GM12878 (cell line): ENCODE data around the gene CFAP70. TPM values are rescaled to one million over a fixed set of nuclear protein-coding genes. Genes with fewer than 3 reads are reported as not detected.

Source experiments
- ATAC-seq: fragments of 200-7000 bp; cut with Tn5 transposase; 3 replicates; pipeline ENCODE4 v1.9.1; 2020; ENCODE audit warnings: mild to moderate bottlenecking, moderate library complexity
- BruUV-seq: library from RNA; stranded (reverse); fragments of 400-500 nt; replicated peaks from 2 replicates; lab custom pipeline; 2021; lab: Mats Ljungman, UMichigan
- CTCF ChIA-PET: fragments of 300-600 bp; sonication (Branson Sonifier 250); formaldehyde crosslinking; extraction: SDS; loops from one replicate; lab custom pipeline; 2021; ENCODE audit warnings: inconsistent platforms; lab: Yijun Ruan, JAX
- POLR2A ChIA-PET: fragments of 350-600 bp; formaldehyde crosslinking; extraction: SDS; loops from one replicate; lab custom pipeline; 2021; ENCODE audit warnings: inconsistent platforms; lab: Charles Lee
- RAD21 ChIA-PET: fragments of 300-600 bp; sonication (Branson Sonifier 250); formaldehyde crosslinking; loops from one replicate; lab custom pipeline; 2023; ENCODE audit warnings: antibody characterized with exemption; ENCODE audit not compliant: unreplicated experiment; lab: Charles Lee
- SMC1A ChIA-PET: fragments of 300-600 bp; sonication (Branson Sonifier 250); formaldehyde crosslinking; loops from one replicate; lab custom pipeline; 2023; ENCODE audit not compliant: unreplicated experiment, uncharacterized antibody; lab: Charles Lee
- DNase-seq: peaks from one replicate; pipeline ENCODE4 v3.0.0-alpha.2; 2011; ENCODE audit warnings: low read depth, low spot score
- FAIRE-seq: peaks from 3 replicates; lab custom pipeline; 2011; peaks lifted over from hg19 to GRCh38; lab: Jason Lieb, UNC
- H2AFZ ChIP-seq: 2 replicates; pipeline ENCODE4 v1.6.0; 2011; ENCODE audit warnings: low read depth, low read length, control low read depth; ENCODE audit not compliant: control insufficient read depth
- H3K27ac ChIP-seq: 2 replicates; pipeline ENCODE4 v1.5.1; 2011; ENCODE audit warnings: control low read depth; ENCODE audit not compliant: control insufficient read depth, insufficient read depth
- H3K27me3 ChIP-seq, 2 experiments: replicated peaks in 1 of 2; 2 replicates each; pipeline versions ENCODE4 v1.6.0 to v1.6.1; 2011; ENCODE audit warnings: low read length in 1 of 2; ENCODE audit not compliant: control insufficient read depth in 2 of 2, insufficient read depth in 2 of 2
- H3K36me3 ChIP-seq, 2 experiments: 2 replicates each; pipeline ENCODE4 v1.5.1; 2011; ENCODE audit warnings: low read length in 1 of 2; ENCODE audit not compliant: control insufficient read depth in 2 of 2, insufficient read depth in 2 of 2
- H3K4me1 ChIP-seq: 2 replicates; pipeline ENCODE4 v1.6.1; 2011; ENCODE audit warnings: mild to moderate bottlenecking, low read length, moderate library complexity, mixed read lengths; ENCODE audit not compliant: control insufficient read depth, insufficient read depth
- H3K4me2 ChIP-seq: 2 replicates; pipeline ENCODE4 v1.6.0; 2011; ENCODE audit warnings: control low read depth; ENCODE audit not compliant: control insufficient read depth, insufficient read depth
- H3K4me3 ChIP-seq: fragments of 200-600 bp; sonication (generic); 2 replicates; pipeline ENCODE4 v1.5.1; 2016
- H3K79me2 ChIP-seq: 2 replicates; pipeline ENCODE4 v1.6.0; 2011; ENCODE audit warnings: low read length; ENCODE audit not compliant: control insufficient read depth, insufficient read depth
- H3K9ac ChIP-seq: 2 replicates; pipeline ENCODE4 v1.8.0; 2011; ENCODE audit warnings: low read length, control low read depth, mixed read lengths; ENCODE audit not compliant: control insufficient read depth, insufficient read depth
- H3K9me3 ChIP-seq: replicated peaks from 3 replicates; pipeline ENCODE4 v1.5.1; 2011; ENCODE audit warnings: mild to moderate bottlenecking, low read length; ENCODE audit not compliant: control insufficient read depth, insufficient read depth
- H4K20me1 ChIP-seq: 2 replicates; pipeline ENCODE4 v1.6.0; 2011; ENCODE audit not compliant: control insufficient read depth, insufficient read depth
- BHLHE40 ChIP-seq, 2 experiments: fragments of 450-650 bp in 1 of 2; IDR thresholded peaks; 2 replicates each; pipeline ENCODE4 v1.6.1; 2011 to 2017; ENCODE audit warnings: low read depth in 2 of 2, borderline replicate concordance in 1 of 2, improper control_type of control experiment in 1 of 2, low read length in 1 of 2, mild to moderate bottlenecking in 1 of 2
- CBX5 ChIP-seq: sonication (generic); IDR thresholded peaks from 2 replicates; pipeline ENCODE4 v1.6.1; 2016; ENCODE audit warnings: low read depth, moderate library complexity, mild to moderate bottlenecking, inconsistent platforms
- CEBPZ ChIP-seq: fragments of 150-350 bp; IDR thresholded peaks from 2 replicates; pipeline ENCODE4 v1.6.1; 2016; ENCODE audit warnings: low read depth, low read length
- DPF2 ChIP-seq: fragments of 450-650 bp; IDR thresholded peaks from 2 replicates; pipeline ENCODE4 v1.6.1; 2017; ENCODE audit warnings: mild to moderate bottlenecking
- KAT2A ChIP-seq: conservative IDR thresholded peaks from 2 replicates; pipeline ENCODE4 v1.6.1; 2011; ENCODE audit warnings: low read depth, low read length; ENCODE audit not compliant: control insufficient read depth
- LARP7 ChIP-seq: fragments of 450-650 bp; IDR thresholded peaks from 2 replicates; pipeline ENCODE4 v1.6.1; 2017; ENCODE audit warnings: mild to moderate bottlenecking
- MEF2B ChIP-seq: fragments of 450-650 bp; IDR thresholded peaks from 2 replicates; pipeline ENCODE4 v1.6.1; 2018; ENCODE audit warnings: mild to moderate bottlenecking, moderate library complexity; ENCODE audit not compliant: partially characterized antibody, poor library complexity, severe bottlenecking
- NFYA ChIP-seq: IDR thresholded peaks from 2 replicates; pipeline ENCODE4 v1.6.1; 2011; ENCODE audit warnings: low read depth, mild to moderate bottlenecking, low read length, improper control_type of control experiment, borderline replicate concordance
- PAX5 ChIP-seq: IDR thresholded peaks from 2 replicates; pipeline ENCODE4 v1.6.1; 2011; ENCODE audit warnings: low read depth, low read length, borderline replicate concordance
- POLR2AphosphoS5 ChIP-seq: IDR thresholded peaks from 2 replicates; pipeline ENCODE4 v1.6.1; 2011; ENCODE audit warnings: mild to moderate bottlenecking, low read length, inconsistent platforms
- RBBP5 ChIP-seq: fragments of 200-600 bp; sonication (generic); conservative IDR thresholded peaks from 2 replicates; pipeline ENCODE4 v1.6.1; 2016
- RELB ChIP-seq: fragments of 450-650 bp; IDR thresholded peaks from 2 replicates; pipeline ENCODE4 v1.6.1; 2017; ENCODE audit warnings: low read depth, mild to moderate bottlenecking, moderate library complexity
- RUNX3 ChIP-seq: IDR thresholded peaks from 2 replicates; pipeline ENCODE4 v1.6.1; 2012; ENCODE audit warnings: low read length, inconsistent platforms
- TCF7 ChIP-seq: IDR thresholded peaks from 2 replicates; pipeline ENCODE4 v1.6.1; 2014; ENCODE audit warnings: antibody characterized with exemption, borderline replicate concordance
- ZBTB11 ChIP-seq: fragments of 450-650 bp; formaldehyde crosslinking; IDR thresholded peaks from 2 replicates; pipeline ENCODE4 v1.5.0; 2022; ENCODE audit warnings: mild to moderate bottlenecking, missing genetic modification characterization
- ZNF384 ChIP-seq: IDR thresholded peaks from 2 replicates; pipeline ENCODE4 v1.6.1; 2012; ENCODE audit warnings: low read depth, mild to moderate bottlenecking, low read length, improper control_type of control experiment, borderline replicate concordance
- WGBS: methylation state at CpG from one replicate; pipeline ENCODE4 v1.1.6; 2016; ENCODE audit warnings: low lambda C conversion rate; ENCODE audit not compliant: insufficient replicate concordance, insufficient coverage; ENCODE audit errors: missing lambda C conversion rate; 5-methylcytosine and 5-hydroxymethylcytosine counted together
- in situ Hi-C: fragments of 300-500 bp; cut with MboI; formaldehyde crosslinking; loops from 9 replicates; pipeline ENCODE4 v1.14.3; 2018; ENCODE audit warnings: mixed read lengths
- intact Hi-C: fragments of 100-400 bp; cut with micrococcal nuclease; formaldehyde crosslinking; loops from one replicate; pipeline ENCODE4 v1.14.2; 2022; ENCODE audit not compliant: unreplicated experiment
- polyA plus RNA-seq, 11 experiments: library from polyadenylated mRNA; depleted of rRNA in 4 of 11; unstranded in 6 of 11; stranded (reverse) in 5 of 11; fragments of >200 nt; fragmentation: Nextera tagmentation in 4 of 11; fragmentation: Illumina TruSeq in 1 of 11; extraction: Ambion mirVana in 4 of 11; extraction: Trizol in 1 of 11; gene quantifications; 1 replicate in 1 of 11; 2 replicates in 10 of 11; pipeline versions ENCODE4 v1.2.1 to v1.2.3, GENCODE V29; 2011 to 2016; ENCODE audit warnings: inconsistent platforms in 2 of 11, missing spikeins in 2 of 11, low read depth in 1 of 11
- total RNA-seq, 4 experiments: library from RNA; depleted of rRNA in 3 of 4; stranded (reverse); fragments of >200 nt in 3 of 4; fragmentation: Illumina TruSeq in 1 of 4; extraction: Trizol in 1 of 4; gene quantifications; 2 replicates each; pipeline versions ENCODE4 v1.2.1 to v1.2.3, GENCODE V29; 2013 to 2021

The CFAP70 gene
- total and polyA plus RNA-seq, 10 of the 15 experiments (the other 5 are each of a cell fraction or from before 2014, with no cell fraction given) = 0.21 to 1.1 (median 0.42) TPM

GRCh38 chr10:73233883-73234282 is 124.8 kb downstream of the CFAP70 start:
- intact Hi-C loops (no loop called here), in situ Hi-C loops (no loop called here)
- Histone ChIP-seq H3K4me1 (no peaks in the 10 kb centered on the region), H2AFZ (no peak overlapping the region), H4K20me1 (no peaks in the 10 kb centered on the region), H3K9me3 (no peaks in the 10 kb centered on the region), H3K4me3 (no peak overlapping the region), H3K27me3 (no peaks in the 10 kb centered on the region), H3K79me2 (no peaks in the 10 kb centered on the region), H3K4me2 (no peak overlapping the region), H3K9ac (no peak overlapping the region), H3K27ac (no peak overlapping the region), H3K36me3 (peaks cover 2 to 27% of the 10 kb centered on the region in 2 experiments)
- SMC1A ChIA-PET = interaction anchor here (0.7 to 2.2 kb wide), 2 partner anchors 11 to 16 kb away, joined by 3 to 4 read pairs; no protein-coding TSS in a partner anchor
- RAD21 ChIA-PET = no interaction called here
- BruUV-seq = no TSS peak
- ATAC-seq = no peak
- no peak for DNase-seq
- no peak for TF ChIP-seq RBBP5
- no peak for TF ChIP-seq CEBPZ
- no peak for TF ChIP-seq DPF2
- no peak for TF ChIP-seq ZNF384
- no peak for TF ChIP-seq RELB
- no peak for TF ChIP-seq RUNX3
- TF ChIP-seq KAT2A = no peak
- TF ChIP-seq MEF2B = no peak
- no peak for TF ChIP-seq PAX5
- TF ChIP-seq CBX5 = no peak
- TF ChIP-seq ZBTB11 = no peak
- TF ChIP-seq BHLHE40 (IDR thresholded peaks at IDR 0.05; ENCODE audit: borderline replicate concordance in 1 of 2, low read depth in 2 of 2, low read length in 1 of 2) = no peak
- TF ChIP-seq NFYA = no peak
- no peak for TF ChIP-seq POLR2AphosphoS5
- no peak for TF ChIP-seq TCF7
- no peak for TF ChIP-seq LARP7
- WGBS = 94% methylated on average over 2 of the region's 2 CpGs
- CTCF ChIA-PET = interaction anchor here (0.6 to 1.0 kb wide), 3 partner anchors 10 to 1871 kb away, joined by 3 read pairs; no protein-coding TSS in a partner anchor
- no peak for FAIRE-seq
- POLR2A ChIA-PET = interaction anchor here (1.6 to 1.9 kb wide), 2 partner anchors 11 to 13 kb away, joined by 5 to 6 read pairs; partner anchors contain the start of gene DNAJC9
